MCF 10A (cell line): ENCODE measurements around the gene PRICKLE4. TPM values are rescaled to one million over a fixed set of nuclear protein-coding genes. Genes with fewer than 3 reads are reported as not detected.

Source experiments
- BruUV-seq: library from RNA; stranded (reverse); fragments of 400-500 nt; replicated peaks from 2 replicates; lab custom pipeline; 2021; lab: Mats Ljungman, UMichigan
- CTCF ChIA-PET: fragments of 300-600 bp; sonication (Branson Sonifier 250); formaldehyde crosslinking; extraction: SDS; loops from one replicate; lab custom pipeline; 2021; ENCODE audit warnings: antibody characterized with exemption, inconsistent platforms; lab: Yijun Ruan, JAX
- POLR2A ChIA-PET: fragments of 300-600, 350-650 bp; sonication (Branson Sonifier 250); formaldehyde crosslinking; extraction: SDS; loops from one replicate; lab custom pipeline; 2020; ENCODE audit warnings: antibody characterized with exemption, inconsistent platforms; lab: Yijun Ruan, JAX
- DNase-seq: peaks from one replicate; pipeline ENCODE4 v3.0.0-alpha.2; 2018; ENCODE audit not compliant: unreplicated experiment
- H3K27ac Mint-ChIP-seq: one replicate; pipeline ENCODE4 v1.8.0; 2022; ENCODE audit warnings: mild to moderate bottlenecking, low read depth, mixed read lengths; ENCODE audit not compliant: unreplicated experiment
- H3K27me3 Mint-ChIP-seq: one replicate; pipeline ENCODE4 v1.8.0; 2022; ENCODE audit warnings: mixed read lengths; ENCODE audit not compliant: insufficient read depth, unreplicated experiment
- H3K36me3 Mint-ChIP-seq: one replicate; pipeline ENCODE4 v1.8.0; 2022; ENCODE audit warnings: mild to moderate bottlenecking, moderate library complexity, mixed read lengths; ENCODE audit not compliant: insufficient read depth, unreplicated experiment
- H3K4me1 Mint-ChIP-seq: one replicate; pipeline ENCODE4 v1.8.0; 2022; ENCODE audit warnings: mixed read lengths; ENCODE audit not compliant: insufficient read depth, unreplicated experiment
- H3K4me3 Mint-ChIP-seq: one replicate; pipeline ENCODE4 v1.8.0; 2022; ENCODE audit warnings: mild to moderate bottlenecking, moderate library complexity, mixed read lengths; ENCODE audit not compliant: unreplicated experiment
- H3K9me3 Mint-ChIP-seq: one replicate; pipeline ENCODE4 v1.8.0; 2022; ENCODE audit warnings: mixed read lengths; ENCODE audit not compliant: unreplicated experiment
- intact Hi-C: fragments of 100-400 bp; cut with micrococcal nuclease; formaldehyde crosslinking; loops from 2 replicates; pipeline ENCODE4 v1.14.1; 2022
- total RNA-seq: library from RNA; stranded (reverse); gene quantifications from 2 replicates; pipeline ENCODE4 v1.2.3, GENCODE V29; 2022
- TF ChIP-seq, protein P1 (sequence below): fragments of 200-600 bp; IDR thresholded peaks from one replicate; pipeline ENCODE4 v1.8.0; 2022; ENCODE audit warnings: antibody characterized with exemption, mild to moderate bottlenecking; ENCODE audit not compliant: unreplicated experiment

PRICKLE4 gene
- total RNA-seq, 1 experiment from 2014 or later = 0.93 TPM

DNA sequence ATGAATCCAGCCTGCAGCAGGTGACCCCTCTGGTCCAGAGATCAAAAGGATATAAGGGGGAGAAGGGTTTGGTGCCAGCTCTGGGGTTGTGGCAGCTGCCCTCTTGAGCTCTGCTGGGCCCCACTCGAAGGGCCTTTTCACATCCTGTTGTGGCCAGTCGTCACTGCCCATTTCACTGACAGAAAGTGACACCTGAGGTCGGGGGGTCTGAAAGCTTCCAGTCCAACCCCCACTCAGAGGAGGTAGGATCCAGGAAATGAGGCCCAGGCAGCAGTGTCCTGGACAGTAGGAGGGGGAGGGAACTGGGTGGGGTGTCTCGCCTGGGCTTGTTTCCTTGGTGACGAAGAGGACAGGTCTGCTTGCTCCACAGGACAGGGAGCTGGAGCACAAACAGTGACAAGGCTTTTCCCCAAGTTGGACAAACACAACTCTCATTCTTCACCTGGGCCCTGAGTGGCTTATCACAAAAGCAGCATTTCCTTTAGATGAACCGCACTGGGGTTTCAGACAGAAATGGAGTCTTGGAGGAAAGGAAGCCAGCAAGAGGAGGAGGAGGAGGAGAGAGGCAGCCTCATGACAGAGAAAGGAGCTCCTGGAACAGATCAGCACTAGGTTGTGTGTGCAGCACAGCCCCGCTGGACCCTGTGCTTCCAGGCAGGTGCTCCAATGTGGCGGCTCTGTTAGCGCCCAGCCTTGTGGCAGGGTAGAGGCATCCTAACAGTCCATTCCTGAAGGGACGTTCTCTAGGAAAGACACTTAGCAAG is 11.9 kb upstream of the PRICKLE4 start:
- no TSS peak for BruUV-seq
- Mint-ChIP-seq H3K4me3 (no peak overlapping the region), H3K36me3 (peaks cover 15% of the 10 kb centered on the region), H3K4me1 (peaks cover 13% of the 10 kb centered on the region), H3K27ac (no peak overlapping the region), H3K27me3 (no peaks in the 10 kb centered on the region), H3K9me3 (no peaks in the 10 kb centered on the region)
- CTCF ChIA-PET = interaction anchor here (0.6 to 1.5 kb wide), 7 partner anchors 18 to 166 kb away, joined by 3 to 7 read pairs (median 3); partner anchors contain the start of gene TOMM6
- intact Hi-C loops = no loop called here
- TF ChIP-seq, protein P1, sequence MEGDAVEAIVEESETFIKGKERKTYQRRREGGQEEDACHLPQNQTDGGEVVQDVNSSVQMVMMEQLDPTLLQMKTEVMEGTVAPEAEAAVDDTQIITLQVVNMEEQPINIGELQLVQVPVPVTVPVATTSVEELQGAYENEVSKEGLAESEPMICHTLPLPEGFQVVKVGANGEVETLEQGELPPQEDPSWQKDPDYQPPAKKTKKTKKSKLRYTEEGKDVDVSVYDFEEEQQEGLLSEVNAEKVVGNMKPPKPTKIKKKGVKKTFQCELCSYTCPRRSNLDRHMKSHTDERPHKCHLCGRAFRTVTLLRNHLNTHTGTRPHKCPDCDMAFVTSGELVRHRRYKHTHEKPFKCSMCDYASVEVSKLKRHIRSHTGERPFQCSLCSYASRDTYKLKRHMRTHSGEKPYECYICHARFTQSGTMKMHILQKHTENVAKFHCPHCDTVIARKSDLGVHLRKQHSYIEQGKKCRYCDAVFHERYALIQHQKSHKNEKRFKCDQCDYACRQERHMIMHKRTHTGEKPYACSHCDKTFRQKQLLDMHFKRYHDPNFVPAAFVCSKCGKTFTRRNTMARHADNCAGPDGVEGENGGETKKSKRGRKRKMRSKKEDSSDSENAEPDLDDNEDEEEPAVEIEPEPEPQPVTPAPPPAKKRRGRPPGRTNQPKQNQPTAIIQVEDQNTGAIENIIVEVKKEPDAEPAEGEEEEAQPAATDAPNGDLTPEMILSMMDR = no peak
- DNase-seq = no peak
- POLR2A ChIA-PET = interaction anchor here (0.7 to 1.4 kb wide), 2 partner anchors 8 to 46 kb away, joined by 3 to 5 read pairs; no protein-coding TSS in a partner anchor

DNA sequence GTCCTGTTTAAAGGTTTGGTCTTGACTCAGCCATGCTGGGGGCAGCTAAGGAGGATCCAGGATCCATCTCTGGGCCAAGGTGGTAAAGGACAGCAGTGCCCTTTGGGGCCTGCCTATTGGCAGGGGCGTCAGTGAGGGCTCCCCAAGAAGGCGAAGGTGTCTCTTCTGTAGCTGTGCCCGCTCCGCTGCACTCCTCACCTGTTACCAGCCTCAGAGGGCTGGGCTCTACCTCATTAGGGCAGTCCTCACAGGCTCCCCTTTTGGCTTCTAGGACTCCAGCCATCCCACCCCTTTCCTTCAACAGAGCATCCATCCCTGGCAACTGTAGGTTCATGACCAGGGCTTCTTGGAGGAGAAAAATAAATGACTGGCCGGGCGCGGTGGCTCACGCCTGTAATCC is 11.2 kb upstream of the PRICKLE4 start:
- Mint-ChIP-seq H3K27ac (no peak overlapping the region), H3K27me3 (no peaks in the 10 kb centered on the region), H3K4me1 (peaks cover 13% of the 10 kb centered on the region), H3K36me3 (peaks cover 21% of the 10 kb centered on the region), H3K4me3 (no peak overlapping the region), H3K9me3 (no peaks in the 10 kb centered on the region)
- ChIA-PET POLR2A (interaction anchor here (1.2 to 1.4 kb wide), 2 partner anchors 18 to 46 kb away, joined by 4 to 5 read pairs; partner anchors contain the start of gene TOMM6), CTCF (interaction anchor here (0.6 to 1.3 kb wide), 5 partner anchors 18 to 167 kb away, joined by 3 to 5 read pairs (median 4); partner anchors contain the start of gene TOMM6)
- no TSS peak for BruUV-seq
- DNase-seq = no peak
- intact Hi-C loops = no loop called here
- TF ChIP-seq, protein P1 = no peak

DNA sequence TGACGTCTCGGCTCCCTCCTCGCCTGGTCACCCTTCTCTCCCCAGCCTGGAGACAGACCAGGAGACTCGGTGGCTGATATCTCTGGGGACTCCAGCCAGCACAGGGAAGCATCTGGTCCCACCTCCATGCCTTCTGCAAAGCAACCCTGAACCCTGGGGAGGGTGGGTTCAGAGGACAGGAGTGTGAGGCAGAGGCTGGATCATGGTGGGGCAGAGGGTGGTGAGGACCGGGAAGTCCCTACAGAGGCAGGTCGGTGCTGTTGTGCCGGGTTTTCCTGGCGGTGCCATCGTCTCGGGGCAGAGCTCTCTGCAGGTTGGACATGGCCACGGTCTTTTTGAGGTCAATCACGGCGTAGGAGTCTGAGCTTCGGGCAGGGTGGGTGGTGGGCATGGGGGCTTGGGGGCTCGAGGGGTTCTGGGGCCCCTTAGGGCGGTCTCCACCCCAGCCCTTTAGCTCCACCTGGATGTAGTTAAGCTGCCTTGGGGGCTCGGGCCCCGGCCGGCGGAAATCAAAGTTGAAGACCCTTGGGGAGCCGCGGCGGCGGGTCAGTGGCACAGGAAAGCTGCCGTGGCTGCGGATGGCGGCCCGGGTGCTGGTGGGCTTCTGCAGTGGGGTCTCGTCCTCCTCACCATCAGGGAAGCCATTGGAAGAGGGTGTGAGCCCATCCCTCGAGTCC is 10.1 kb upstream of the PRICKLE4 start:
- Mint-ChIP-seq H3K4me3 (no peak overlapping the region), H3K9me3 (no peaks in the 10 kb centered on the region), H3K4me1 (peaks cover 13% of the 10 kb centered on the region), H3K27me3 (no peaks in the 10 kb centered on the region), H3K27ac (no peak overlapping the region), H3K36me3 (peaks cover 24% of the 10 kb centered on the region)
- ChIA-PET CTCF (interaction anchor here (0.5 kb wide), 1 partner anchor 167 kb away, joined by 5 read pairs; no protein-coding TSS in a partner anchor), POLR2A (interaction anchor here (1.2 kb wide), 1 partner anchor 17 kb away, joined by 4 read pairs; the partner anchor contains the start of gene TOMM6)
- no peak for DNase-seq
- TF ChIP-seq, protein P1 = no peak
- intact Hi-C loops = no loop called here
- no TSS peak for BruUV-seq
